SK-N-SH treated with all-trans-retinoic acid at 6 μM for 48 hours (cell line): ENCODE data around the gene CHRNA4.

Source experiments
- ATAC-seq: fragments of 200-7000 bp; cut with Tn5 transposase; 3 replicates; pipeline ENCODE4 v1.9.1; 2020; ENCODE audit warnings: mild to moderate bottlenecking, moderate library complexity
- ARNTL ChIP-seq: fragments of 450-650 bp; formaldehyde crosslinking; IDR thresholded peaks from 2 replicates; pipeline ENCODE4 v1.5.0; 2020; ENCODE audit warnings: low read depth, mild to moderate bottlenecking, moderate library complexity, borderline replicate concordance
- BACH2 ChIP-seq: fragments of 250-450 bp; sonication (Bioruptor Pico); IDR thresholded peaks from 2 replicates; pipeline ENCODE4 v1.9.0; 2021; ENCODE audit warnings: mild to moderate bottlenecking, borderline replicate concordance
- CREB5 ChIP-seq: fragments of 250-450 bp; sonication (Bioruptor Pico); IDR thresholded peaks from 2 replicates; pipeline ENCODE4 v1.5.1; 2020; ENCODE audit warnings: low read depth, mild to moderate bottlenecking, moderate library complexity
- CSDC2 ChIP-seq: fragments of 250-450 bp; sonication (Bioruptor Pico); IDR thresholded peaks from 2 replicates; pipeline ENCODE4 v1.5.0; 2020; ENCODE audit warnings: mild to moderate bottlenecking, moderate library complexity
- ESRRG ChIP-seq: fragments of 250-450 bp; sonication (Bioruptor Pico); IDR thresholded peaks from 2 replicates; pipeline ENCODE4 v1.6.1; 2021; ENCODE audit warnings: mild to moderate bottlenecking
- GLIS3 ChIP-seq: fragments of 250-450 bp; sonication (Bioruptor Pico); IDR thresholded peaks from 2 replicates; pipeline ENCODE4 v1.5.0; 2020; ENCODE audit warnings: mild to moderate bottlenecking, moderate library complexity
- ISL1 ChIP-seq: fragments of 250-450 bp; sonication (Bioruptor Pico); IDR thresholded peaks from 2 replicates; pipeline ENCODE4 v2.1.2; 2022; ENCODE audit warnings: mild to moderate bottlenecking, moderate library complexity
- OSR1 ChIP-seq: fragments of 250-450 bp; sonication (Bioruptor Pico); IDR thresholded peaks from 2 replicates; pipeline ENCODE4 v1.8.0; 2022; ENCODE audit warnings: moderate library complexity, mild to moderate bottlenecking, inconsistent platforms
- RARB ChIP-seq: fragments of 250-450 bp; sonication (Bioruptor Pico); IDR thresholded peaks from 2 replicates; pipeline ENCODE4 v1.8.0; 2021; ENCODE audit warnings: mild to moderate bottlenecking, moderate library complexity
- SNAI2 ChIP-seq: fragments of 250-450 bp; sonication (Bioruptor Pico); IDR thresholded peaks from 2 replicates; pipeline ENCODE4 v1.5.0; 2020; ENCODE audit warnings: mild to moderate bottlenecking, moderate library complexity
- TCF4 ChIP-seq: fragments of 250-450 bp; sonication (Bioruptor Pico); IDR thresholded peaks from 2 replicates; pipeline ENCODE4 v1.8.0; 2021; ENCODE audit warnings: mild to moderate bottlenecking, moderate library complexity, borderline replicate concordance
- TOX ChIP-seq: fragments of 250-450 bp; sonication (Bioruptor Pico); IDR thresholded peaks from 2 replicates; pipeline ENCODE4 v1.8.0; 2021; ENCODE audit warnings: mild to moderate bottlenecking, moderate library complexity, borderline replicate concordance
- ZC3H10 ChIP-seq: fragments of 250-450 bp; sonication (Bioruptor Pico); IDR thresholded peaks from 2 replicates; pipeline ENCODE4 v1.5.1; 2021; ENCODE audit warnings: mild to moderate bottlenecking, moderate library complexity
- ZFP3 ChIP-seq: fragments of 250-450 bp; sonication (Bioruptor Pico); IDR thresholded peaks from 2 replicates; pipeline ENCODE4 v1.5.0; 2020; ENCODE audit warnings: mild to moderate bottlenecking, moderate library complexity
- ZFP30 ChIP-seq: fragments of 450-650 bp; formaldehyde crosslinking; IDR thresholded peaks from 2 replicates; pipeline ENCODE4 v1.5.0; 2022; ENCODE audit warnings: mild to moderate bottlenecking, moderate library complexity
- ZNF565 ChIP-seq: fragments of 450-650 bp; formaldehyde crosslinking; conservative IDR thresholded peaks from 2 replicates; pipeline ENCODE4 v1.5.0; 2020; ENCODE audit warnings: low read depth, mild to moderate bottlenecking, moderate library complexity
- ZNF70 ChIP-seq: fragments of 450-650 bp; formaldehyde crosslinking; IDR thresholded peaks from 2 replicates; pipeline ENCODE4 v1.5.0; 2020; ENCODE audit warnings: mild to moderate bottlenecking, moderate library complexity
- ZNF8 ChIP-seq: fragments of 450-650 bp; formaldehyde crosslinking; IDR thresholded peaks from 2 replicates; pipeline ENCODE4 v1.5.0; 2020; ENCODE audit warnings: mild to moderate bottlenecking, moderate library complexity
- TF ChIP-seq, protein P1 (sequence below): fragments of 250-450 bp; sonication (Bioruptor Pico); IDR thresholded peaks from 2 replicates; pipeline ENCODE4 v1.8.0; 2021; ENCODE audit warnings: low read depth, mild to moderate bottlenecking, moderate library complexity, borderline replicate concordance
- TF ChIP-seq, protein P2 (sequence below): fragments of 250-450 bp; sonication (Bioruptor Pico); IDR thresholded peaks from 2 replicates; pipeline ENCODE4 v1.5.1; 2021; ENCODE audit warnings: mild to moderate bottlenecking, moderate library complexity
- TF ChIP-seq, protein P3 (sequence below): fragments of 250-450 bp; sonication (Bioruptor Pico); IDR thresholded peaks from 2 replicates; pipeline ENCODE4 v1.5.0; 2020; ENCODE audit warnings: mild to moderate bottlenecking, moderate library complexity

CHRNA4 gene

GRCh38 chr20:63315731-63316491 lies 45.2 kb downstream of the CHRNA4 start:
- no peak for ATAC-seq
- TF ChIP-seq, protein P1, sequence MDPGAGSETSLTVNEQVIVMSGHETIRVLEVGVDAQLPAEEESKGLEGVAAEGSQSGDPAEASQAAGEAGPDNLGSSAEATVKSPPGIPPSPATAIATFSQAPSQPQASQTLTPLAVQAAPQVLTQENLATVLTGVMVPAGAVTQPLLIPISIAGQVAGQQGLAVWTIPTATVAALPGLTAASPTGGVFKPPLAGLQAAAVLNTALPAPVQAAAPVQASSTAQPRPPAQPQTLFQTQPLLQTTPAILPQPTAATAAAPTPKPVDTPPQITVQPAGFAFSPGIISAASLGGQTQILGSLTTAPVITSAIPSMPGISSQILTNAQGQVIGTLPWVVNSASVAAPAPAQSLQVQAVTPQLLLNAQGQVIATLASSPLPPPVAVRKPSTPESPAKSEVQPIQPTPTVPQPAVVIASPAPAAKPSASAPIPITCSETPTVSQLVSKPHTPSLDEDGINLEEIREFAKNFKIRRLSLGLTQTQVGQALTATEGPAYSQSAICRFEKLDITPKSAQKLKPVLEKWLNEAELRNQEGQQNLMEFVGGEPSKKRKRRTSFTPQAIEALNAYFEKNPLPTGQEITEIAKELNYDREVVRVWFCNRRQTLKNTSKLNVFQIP (CRISPR knock-in tag) = no peak
- TF ChIP-seq, all 23 proteins: peak for 0

GRCh38 chr20:63315240-63315689 lies 45.9 kb downstream of the CHRNA4 start:
- ATAC-seq = no peak
- TF ChIP-seq, protein P2, sequence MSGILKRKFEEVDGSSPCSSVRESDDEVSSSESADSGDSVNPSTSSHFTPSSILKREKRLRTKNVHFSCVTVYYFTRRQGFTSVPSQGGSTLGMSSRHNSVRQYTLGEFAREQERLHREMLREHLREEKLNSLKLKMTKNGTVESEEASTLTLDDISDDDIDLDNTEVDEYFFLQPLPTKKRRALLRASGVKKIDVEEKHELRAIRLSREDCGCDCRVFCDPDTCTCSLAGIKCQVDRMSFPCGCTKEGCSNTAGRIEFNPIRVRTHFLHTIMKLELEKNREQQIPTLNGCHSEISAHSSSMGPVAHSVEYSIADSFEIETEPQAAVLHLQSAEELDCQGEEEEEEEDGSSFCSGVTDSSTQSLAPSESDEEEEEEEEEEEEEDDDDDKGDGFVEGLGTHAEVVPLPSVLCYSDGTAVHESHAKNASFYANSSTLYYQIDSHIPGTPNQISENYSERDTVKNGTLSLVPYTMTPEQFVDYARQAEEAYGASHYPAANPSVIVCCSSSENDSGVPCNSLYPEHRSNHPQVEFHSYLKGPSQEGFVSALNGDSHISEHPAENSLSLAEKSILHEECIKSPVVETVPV (CRISPR knock-in tag) = no peak
- TF ChIP-seq ZFP3 (CRISPR knock-in tag) (no peak), TCF4 (CRISPR knock-in tag) (no peak), RARB (CRISPR knock-in tag) (no peak), ZNF8 (CRISPR knock-in tag) (no peak), ZFP30 (no peak), CREB5 (CRISPR knock-in tag) (no peak), BACH2 (CRISPR knock-in tag) (no peak), ARNTL (CRISPR knock-in tag) (no peak), CSDC2 (CRISPR knock-in tag) (no peak), GLIS3 (no peak), ZC3H10 (no peak), ZNF70 (CRISPR knock-in tag) (no peak), ZNF565 (CRISPR knock-in tag) (no peak), SNAI2 (no peak), ESRRG (no peak), OSR1 (CRISPR knock-in tag) (no peak)
- TF ChIP-seq, protein P1 (CRISPR knock-in tag) = no peak
- TF ChIP-seq, protein P3, sequence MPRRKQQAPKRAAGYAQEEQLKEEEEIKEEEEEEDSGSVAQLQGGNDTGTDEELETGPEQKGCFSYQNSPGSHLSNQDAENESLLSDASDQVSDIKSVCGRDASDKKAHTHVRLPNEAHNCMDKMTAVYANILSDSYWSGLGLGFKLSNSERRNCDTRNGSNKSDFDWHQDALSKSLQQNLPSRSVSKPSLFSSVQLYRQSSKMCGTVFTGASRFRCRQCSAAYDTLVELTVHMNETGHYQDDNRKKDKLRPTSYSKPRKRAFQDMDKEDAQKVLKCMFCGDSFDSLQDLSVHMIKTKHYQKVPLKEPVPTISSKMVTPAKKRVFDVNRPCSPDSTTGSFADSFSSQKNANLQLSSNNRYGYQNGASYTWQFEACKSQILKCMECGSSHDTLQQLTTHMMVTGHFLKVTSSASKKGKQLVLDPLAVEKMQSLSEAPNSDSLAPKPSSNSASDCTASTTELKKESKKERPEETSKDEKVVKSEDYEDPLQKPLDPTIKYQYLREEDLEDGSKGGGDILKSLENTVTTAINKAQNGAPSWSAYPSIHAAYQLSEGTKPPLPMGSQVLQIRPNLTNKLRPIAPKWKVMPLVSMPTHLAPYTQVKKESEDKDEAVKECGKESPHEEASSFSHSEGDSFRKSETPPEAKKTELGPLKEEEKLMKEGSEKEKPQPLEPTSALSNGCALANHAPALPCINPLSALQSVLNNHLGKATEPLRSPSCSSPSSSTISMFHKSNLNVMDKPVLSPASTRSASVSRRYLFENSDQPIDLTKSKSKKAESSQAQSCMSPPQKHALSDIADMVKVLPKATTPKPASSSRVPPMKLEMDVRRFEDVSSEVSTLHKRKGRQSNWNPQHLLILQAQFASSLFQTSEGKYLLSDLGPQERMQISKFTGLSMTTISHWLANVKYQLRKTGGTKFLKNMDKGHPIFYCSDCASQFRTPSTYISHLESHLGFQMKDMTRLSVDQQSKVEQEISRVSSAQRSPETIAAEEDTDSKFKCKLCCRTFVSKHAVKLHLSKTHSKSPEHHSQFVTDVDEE (CRISPR knock-in tag) = no peak

- TF ChIP-seq ZNF8 (CRISPR knock-in tag) (no peak), ZNF565 (CRISPR knock-in tag) (no peak), ISL1 (CRISPR knock-in tag) (no peak), GLIS3 (no peak), ZNF70 (CRISPR knock-in tag) (no peak), TOX (CRISPR knock-in tag) (no peak), OSR1 (CRISPR knock-in tag) (no peak), SNAI2 (no peak)
- TF ChIP-seq, protein P1 (CRISPR knock-in tag) = no peak
- TF ChIP-seq, protein P3 (CRISPR knock-in tag) = no peak
- ATAC-seq = no peak
Observed at GRCh38 chr20:63314566-63315239, 46.4 kb downstream of the CHRNA4 start.
